ENCODE results near the gene SOX8.

Gene SOX8

DNA sequence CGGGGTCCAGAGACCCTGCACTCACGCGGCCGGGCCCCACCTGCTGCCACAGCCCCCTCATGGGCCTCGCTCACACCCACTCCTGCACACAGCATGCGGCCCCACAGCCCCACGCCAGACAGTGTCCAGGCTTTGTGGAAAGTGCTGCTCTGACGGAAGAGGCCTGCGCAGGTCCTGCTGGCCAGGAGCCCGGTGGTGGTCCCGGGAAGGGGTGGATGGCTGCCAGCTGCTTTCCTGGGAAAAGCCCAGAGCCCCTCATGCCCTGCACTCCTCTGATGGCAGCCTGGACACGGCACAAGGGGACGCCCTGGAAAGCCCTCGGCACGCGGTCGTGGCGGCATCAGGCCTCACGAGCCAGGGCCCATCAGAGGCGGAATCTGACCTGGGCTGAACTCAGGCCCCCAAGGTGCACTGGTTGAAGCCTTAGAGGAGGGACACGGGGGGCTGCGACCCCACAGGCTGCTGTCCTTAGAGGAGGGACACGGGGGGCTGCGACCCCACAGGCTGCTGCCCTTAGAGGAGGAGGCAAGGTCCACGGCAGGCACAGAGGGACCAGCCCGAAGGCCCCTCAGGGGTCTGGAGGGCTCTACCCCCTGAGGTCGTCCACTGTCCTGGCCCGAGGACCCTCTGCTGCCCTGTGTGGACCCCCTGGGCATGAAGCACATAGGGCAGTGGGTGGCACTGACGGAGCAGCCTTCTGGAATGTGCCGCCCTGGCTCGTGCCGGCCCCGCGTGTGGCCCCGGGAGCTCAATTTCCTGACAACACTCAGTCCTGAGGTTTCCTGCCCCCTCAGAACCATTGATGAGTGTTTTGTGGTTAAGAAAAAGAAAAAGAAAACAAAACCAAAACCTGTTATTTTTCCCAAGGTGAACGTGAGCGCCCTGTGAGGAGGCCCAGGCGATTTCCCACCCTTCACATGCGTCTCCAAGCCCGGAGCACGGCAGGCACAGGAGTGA is 22.1 kb downstream of the SOX8 start:
- FAIRE-seq (peak; percentile 12), DNase-seq (ENCODE audit: low spot score) (peak; percentile 32)

DNA sequence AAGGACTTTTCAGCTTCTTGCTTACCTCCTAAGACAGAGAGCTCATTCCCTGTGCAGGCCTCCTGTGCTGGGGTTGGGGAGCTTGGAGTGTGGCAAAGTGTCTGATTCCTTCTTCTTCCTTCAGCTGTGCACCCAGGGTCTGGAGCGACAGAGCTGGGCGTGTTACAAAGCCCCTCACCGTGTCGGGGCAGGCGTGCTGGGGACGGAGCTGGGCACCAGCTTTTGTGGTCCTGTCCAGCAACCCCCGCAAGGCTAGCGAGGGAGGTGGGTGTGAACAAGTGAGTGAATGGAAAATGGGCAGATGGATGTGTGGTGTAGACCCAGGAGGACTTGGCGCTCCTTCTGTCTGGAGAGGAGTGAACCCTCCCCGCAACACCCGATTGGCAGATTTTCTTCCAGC is 23.7 kb downstream of the SOX8 start:
- DNase-seq (ENCODE audit: low spot score), result no peak
- FAIRE-seq, result no peak

DNA sequence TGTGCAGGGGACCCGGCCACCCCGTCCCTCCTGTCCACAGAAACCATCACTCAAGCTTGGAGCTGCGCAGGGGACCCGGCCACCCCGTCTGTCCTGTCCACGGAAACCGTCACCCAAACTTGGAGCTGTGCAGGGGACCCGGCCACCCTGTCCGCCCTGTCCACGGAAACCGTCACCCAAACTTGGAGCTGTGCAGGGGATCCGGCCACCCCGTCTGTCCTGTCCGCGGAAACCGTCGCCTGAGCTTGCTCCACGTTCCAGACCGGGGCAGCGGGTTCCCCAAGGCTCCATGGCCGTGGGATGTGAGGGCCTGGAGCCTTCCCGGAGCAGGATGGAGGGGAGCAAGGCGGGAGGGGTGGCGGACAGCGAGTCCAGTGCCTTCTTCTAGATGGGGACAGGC is 25.2 kb downstream of the SOX8 start:
- FAIRE-seq (no peak), DNase-seq (ENCODE audit: low spot score) (no peak)

DNA sequence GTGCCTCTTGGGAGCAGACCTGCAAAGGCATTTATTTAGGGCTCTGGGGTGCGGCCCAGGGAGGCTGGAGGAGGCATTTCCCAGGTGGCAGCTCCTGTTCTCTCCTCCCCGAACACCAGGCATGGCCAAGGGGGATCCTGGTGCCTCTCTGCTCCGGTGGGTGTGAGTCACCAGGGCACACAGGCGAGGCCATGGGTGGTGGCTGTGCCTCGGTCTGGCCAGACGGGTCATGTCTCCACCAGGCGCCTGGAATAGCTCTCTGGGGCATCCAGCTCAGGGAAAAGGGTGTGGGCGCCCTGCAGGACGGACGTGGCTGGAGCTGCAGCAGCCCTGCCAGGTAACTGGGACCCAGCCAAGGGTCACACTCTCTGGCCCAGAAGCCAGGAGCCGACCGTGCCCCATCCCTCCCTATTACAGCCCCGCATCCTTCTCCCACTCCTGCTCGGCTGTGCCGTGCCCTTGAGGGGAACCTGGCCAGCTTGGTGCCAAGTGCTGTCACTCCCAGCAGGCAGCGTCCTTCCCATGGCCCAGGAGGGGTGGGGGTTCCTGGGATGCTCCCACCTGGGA is 25.8 kb downstream of the SOX8 start:
- FAIRE-seq (no peak), DNase-seq (ENCODE audit: low spot score) (peak; percentile 31)

GRCh38 chr16:1008085-1008484 is 26.5 kb downstream of the SOX8 start:
- DNase-seq (ENCODE audit: low spot score), result no peak
- no peak for FAIRE-seq

DNA sequence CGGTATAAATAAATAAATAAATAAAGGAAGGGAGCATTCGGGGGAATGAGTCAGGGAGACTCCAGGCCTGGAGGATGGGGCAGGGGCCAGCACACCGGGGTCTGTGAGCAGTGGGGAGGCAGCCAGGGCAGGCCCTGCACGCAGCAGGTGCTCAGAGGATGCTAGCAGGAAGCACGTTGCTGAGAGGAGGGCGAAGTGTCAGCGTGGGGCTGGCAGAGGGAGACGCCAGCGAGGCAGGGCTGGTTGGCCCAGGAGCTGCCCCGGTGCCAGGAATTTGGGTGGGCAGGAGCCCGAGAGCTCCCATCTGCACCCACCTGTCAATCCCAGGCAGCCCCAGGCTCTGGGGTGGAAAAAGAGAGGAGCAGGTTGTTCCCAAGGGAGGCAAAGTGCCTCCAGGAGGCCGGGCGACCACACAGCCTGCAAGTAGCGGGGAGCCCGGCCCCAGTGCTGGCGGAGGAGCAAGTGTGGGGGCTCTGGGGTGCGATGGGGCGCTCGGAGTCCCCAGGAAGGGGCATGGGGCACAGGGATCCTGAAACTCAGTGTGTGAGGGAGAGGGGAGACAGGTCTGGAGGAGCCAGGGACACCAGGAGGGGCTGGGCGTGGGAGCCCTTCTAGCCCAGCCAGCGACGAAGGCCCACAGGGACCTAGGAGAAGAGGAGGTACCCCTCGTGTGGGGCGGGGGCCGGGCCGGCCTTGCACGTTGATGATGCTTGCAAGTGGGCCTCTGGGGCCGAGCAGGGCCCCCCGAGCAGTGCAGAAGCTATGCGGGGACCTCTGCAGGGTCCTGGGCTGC is 28.0 kb downstream of the SOX8 start:
- FAIRE-seq, result no peak
- no peak for DNase-seq (ENCODE audit: low spot score)

DNA sequence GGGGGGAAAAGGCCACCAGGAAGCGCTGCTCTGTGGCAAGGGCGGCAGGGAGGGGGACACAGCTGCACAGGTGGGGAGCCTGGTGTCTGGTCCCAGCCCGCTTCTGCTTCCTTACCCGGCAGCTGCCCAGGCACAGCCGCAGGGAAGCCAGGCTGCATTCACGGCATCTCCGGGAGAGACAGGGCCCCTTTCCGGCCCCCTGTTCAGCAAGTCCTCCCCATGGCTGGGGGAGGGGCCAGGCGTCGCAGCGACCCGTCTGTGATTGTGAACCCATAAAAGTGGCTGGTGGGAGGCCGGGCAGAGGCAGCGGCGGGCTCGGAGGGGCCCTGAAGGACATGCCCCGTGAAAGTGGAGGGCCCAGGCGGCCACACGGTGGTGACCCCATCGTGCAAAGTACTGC is 28.7 kb downstream of the SOX8 start:
- no peak for DNase-seq (ENCODE audit: low spot score)
- no peak for FAIRE-seq

- no peak for FAIRE-seq
- DNase-seq (ENCODE audit: low spot score), result no peak
These were observed 29.2 kb downstream of the SOX8 start for GRCh38 chr16:1010815-1011214.

GRCh38 chr16:1011316-1012082 is 29.9 kb downstream of the SOX8 start:
- no peak for FAIRE-seq

GRCh38 chr16:1012135-1012534 is 30.6 kb downstream of the SOX8 start:
- no peak for FAIRE-seq
- DNase-seq (ENCODE audit: low spot score), result no peak

More at GRCh38 chr16:1011316-1012082, 29.9 kb downstream of the SOX8 start:
- no peak for DNase-seq (ENCODE audit: low spot score)

DNA sequence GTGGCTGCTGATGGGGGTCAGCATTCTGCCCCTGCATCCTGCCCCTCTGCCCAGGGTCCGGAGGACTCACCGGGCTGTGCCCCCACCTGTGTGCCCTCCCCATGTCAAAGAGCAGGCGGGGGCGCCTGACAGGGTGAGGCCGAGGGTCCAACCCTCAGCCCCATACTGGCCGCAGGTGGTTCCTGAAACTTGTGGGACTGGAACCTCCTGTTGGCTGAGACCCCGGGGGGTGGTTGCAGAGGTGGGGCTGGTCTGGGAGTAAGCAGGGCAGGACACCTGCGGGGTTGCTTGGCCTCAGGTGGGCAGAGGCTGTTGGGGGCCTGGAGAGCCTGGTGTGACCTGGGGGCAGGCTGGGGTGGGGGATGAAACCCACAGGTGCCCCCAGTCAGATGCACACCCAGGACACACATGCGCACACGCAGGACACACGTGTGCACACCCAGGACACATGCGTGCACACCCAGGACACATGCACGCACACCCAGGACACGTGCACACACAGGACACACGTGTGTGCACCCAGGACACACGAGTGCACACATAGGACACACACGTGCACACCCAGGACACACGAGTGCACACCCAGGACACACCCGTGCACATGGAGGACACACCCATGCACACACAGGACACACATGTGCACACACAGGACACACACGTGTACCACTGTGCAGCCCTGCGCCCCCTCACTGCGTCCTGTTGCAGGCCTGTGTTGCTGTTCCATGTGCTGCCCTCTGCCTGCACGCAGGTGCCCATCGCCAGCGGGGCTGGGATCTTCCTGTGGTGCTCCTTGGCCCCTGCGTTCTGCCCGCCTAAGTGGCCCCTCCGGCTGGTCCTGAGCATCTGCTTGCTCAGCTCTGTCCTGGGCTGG is 31.4 kb downstream of the SOX8 start:
- FAIRE-seq, result no peak
- no peak for DNase-seq (ENCODE audit: low spot score)

DNA sequence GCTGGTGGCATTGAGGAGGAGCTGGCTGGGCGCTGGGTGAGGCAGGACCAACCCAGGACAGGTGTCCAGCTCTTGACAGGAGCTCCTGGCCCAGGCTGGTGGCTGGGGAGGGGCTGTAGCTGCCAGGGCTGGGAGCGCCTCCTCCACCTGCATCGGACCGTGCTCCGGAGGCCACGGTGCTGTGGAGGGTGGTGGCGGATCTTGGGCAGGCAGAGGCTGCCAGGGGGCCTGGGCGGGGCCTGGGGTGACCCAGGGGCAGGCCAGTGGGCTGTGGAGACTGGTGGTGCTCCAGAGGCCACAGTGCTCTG is 32.0 kb downstream of the SOX8 start:
- FAIRE-seq, result no peak
- DNase-seq (ENCODE audit: low spot score), result no peak

- FAIRE-seq, result no peak
- DNase-seq (ENCODE audit: low spot score), result no peak
These were observed 32.7 kb downstream of the SOX8 start for GRCh38 chr16:1014221-1014620.

DNA sequence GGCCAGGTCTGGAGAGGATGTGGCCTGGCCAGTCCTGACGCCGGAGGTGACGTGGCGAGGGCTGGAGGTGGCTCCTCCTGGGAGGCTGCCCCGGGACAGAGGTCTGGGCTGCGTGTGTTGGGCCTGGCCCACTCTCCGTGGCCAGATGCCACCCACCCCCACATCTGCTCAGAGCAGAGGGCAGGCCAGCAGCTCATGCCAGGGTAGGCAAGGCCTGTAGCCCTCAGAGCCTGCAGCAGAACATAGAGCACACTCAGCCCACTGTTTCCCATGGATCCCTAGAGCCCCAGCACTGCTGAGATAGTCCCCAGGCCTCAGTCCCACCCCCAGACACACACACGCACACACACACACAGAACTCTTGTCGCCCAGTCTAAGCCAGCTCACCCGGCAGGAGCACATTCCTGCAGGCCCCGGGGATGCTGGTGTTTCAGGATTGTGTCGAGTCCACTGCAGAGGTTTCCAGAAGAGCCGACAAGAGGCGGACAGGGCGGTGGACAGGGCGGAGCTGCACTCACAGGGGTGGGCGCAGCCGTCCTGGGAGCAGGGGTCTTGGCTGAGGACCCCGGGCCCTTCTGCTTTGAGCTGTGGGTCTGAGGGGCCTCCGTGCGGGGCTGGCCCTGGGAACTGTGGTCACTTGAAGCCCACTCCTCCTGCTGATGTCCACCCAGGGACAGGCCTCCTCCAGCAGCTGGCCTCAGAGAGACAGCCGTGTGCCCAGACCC is 33.4 kb downstream of the SOX8 start:
- FAIRE-seq (no peak), DNase-seq (ENCODE audit: low spot score) (no peak)

DNA sequence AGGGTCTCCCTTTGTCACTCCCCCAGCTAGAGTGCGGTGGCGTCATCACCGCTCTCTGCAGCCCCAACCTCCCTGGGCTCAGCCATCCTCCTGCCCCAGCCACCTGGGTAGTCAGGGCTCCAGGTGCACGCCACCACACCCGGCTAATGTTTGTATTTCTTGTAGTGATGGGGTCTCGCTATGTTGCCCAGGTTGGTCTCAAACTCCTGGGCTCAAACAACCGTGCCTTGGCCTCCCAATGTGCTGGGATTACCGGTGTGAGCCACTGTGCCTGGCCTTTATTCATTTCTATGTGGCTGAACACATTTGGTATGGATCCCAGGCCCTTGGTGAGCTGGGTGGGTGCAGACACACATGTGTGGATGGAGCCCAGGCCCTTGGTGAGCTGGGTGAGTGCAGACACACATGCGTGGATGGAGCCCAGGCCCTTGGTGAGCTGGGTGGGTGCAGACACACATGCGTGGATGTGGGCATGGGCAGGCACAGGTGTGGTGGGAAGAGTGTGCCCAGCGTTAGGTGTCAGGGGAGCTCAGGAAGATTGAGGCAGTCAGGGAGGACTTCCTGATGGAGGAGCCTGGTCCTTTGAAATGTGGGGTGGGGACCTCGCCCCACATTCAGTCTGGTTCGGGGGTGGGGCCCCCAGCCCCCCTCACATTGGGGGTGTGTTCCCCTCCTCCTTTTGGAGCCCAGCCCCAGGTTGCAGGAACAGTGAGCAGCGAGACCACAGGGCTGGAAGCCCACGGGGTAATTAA is 37.1 kb downstream of the SOX8 start:
- no peak for FAIRE-seq
- DNase-seq (ENCODE audit: low spot score), result no peak

DNA sequence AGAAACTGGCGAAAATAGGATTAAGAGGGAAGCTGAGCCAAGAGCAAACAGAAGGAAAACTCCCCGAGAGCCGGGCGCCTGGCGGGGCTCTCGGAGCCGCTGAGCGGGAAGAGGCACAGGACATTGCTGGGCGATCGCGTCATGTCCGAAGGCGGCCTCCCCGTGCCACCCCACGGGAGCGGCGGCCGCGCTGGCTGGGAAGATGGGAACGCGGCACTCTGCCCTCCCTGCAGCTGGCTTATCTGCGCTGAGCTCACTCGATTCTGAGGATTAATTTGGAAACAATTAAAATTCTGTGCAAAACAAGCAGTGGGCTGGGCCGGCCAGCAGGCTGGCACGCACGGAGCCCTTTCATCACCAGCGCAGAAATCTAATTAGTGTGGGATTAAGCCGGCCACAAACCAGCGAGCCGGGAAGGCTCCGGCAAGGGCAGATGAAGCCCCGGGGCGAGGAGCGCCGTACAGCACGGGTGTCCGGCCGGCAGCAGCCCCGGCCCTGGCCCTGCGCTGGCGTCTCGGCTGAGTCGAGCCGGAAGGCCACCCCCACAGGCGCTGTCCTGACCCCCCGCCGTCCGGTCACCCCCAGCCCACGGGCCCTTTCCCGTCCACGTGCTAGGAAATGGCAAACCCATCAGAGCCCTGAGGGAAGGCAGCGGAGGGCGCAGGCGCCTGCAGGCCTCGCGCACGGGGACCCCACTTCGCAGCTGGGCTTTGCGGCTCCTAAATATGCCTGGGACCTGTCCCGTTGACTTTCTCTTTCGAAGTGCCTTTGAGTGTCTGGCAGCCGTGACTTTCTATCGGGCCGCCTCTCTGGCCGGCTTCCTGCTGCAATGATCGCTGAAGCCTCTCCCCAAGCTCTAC is 37.9 kb downstream of the SOX8 start:
- DNase-seq (ENCODE audit: low spot score) (no peak), FAIRE-seq (no peak)

- DNase-seq (ENCODE audit: low spot score) (no peak), FAIRE-seq (no peak)
These were observed 38.5 kb downstream of the SOX8 start for GRCh38 chr16:1020091-1020399.

DNA sequence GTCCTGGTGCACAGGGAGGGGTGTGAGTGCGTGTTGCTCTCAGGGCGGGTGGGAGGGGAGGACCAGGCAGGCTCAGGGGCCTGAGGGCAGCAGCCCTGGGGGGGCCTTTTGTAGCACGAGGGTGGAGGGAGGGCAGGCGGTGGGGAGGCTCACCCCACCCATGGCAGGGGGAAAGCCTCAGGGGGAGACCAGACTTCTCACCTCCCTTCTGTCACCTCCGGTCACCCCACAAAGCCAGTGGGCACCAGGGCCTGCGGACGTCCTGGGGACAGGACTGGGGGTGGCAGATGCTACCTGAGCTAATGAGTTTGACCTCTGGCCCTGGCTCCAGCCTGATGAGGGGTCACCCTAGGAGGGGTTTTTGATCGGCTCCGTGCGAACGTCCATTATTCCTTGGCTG is 39.0 kb downstream of the SOX8 start:
- FAIRE-seq, result no peak
- DNase-seq (ENCODE audit: low spot score), result no peak
